ENCODE results near the gene CRYBB2.
"Not testable (repeated sequence)": the region's sequence is repeated elsewhere in the genome, so short reads cannot be mapped to it uniquely, and the experiment has no call there.

GRCh38 chr22:25270061-25270460 lies 50.6 kb downstream of the CRYBB2 start:
- TF ChIP-seq POLR2A, CTCF (IDR thresholded peaks at IDR 0.05): not testable (repeated sequence)

Measured in Peyer's patch (tissue), 4 donors.